OCI-LY7 (cell line): Measurements from ENCODE around the gene INTS1.

Experiments used
- EZH2phosphoT487 ChIP-seq: fragments of 200-600 bp; sonication (generic); IDR thresholded peaks from 2 replicates; pipeline ENCODE4 v1.6.1; 2018; ENCODE audit warnings: low read depth, borderline replicate concordance, mild to moderate bottlenecking, mixed run types, antibody characterized with exemption, low read length, moderate library complexity, mixed read lengths
- TF ChIP-seq, protein P1 (sequence below): fragments of 200-600 bp; sonication (generic); conservative IDR thresholded peaks from 2 replicates; pipeline ENCODE4 v1.5.1; 2014; ENCODE audit warnings: mild to moderate bottlenecking, antibody characterized with exemption, low read length, moderate library complexity, mixed read lengths

DNA sequence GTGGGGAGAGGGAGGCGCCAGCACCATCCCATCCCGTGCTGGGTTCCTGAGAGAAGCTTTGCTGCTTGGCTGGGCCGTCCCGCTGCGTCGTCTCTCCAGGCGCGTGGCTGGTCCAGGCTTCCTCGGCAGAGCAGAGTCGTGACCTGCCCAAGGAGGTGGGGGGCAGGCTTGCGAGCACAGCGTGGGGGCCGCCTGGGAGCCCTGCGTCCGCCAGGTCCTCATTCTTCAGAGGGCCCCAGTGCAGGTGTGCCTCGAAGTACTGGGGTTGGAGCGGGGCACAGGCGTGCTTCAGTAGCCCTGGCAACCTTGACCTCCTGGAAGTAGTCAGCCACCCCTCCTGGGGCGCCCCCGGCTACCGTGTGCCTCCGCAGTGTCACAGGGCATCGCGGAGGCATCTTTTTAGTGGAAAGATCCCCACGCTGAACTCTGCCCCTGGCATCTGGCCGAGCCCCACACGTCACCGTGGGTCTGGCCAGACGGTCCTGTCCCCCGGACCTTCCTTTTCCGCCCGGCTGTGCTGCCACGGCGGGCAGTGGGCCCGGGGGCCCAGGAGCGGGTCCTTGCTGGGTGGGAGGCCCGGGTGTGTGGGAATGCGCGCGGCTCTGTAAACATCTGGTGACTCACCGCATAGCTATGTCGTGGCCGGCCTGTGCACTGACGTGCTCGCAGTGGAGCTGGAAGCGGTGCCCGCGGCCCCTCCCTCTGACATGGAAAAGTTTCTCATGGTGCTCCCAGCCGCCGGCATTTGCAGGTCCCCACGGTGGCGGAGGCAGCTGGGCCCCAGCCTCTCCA, 32.8 kb upstream of the INTS1 start:
- TF ChIP-seq, protein P1, sequence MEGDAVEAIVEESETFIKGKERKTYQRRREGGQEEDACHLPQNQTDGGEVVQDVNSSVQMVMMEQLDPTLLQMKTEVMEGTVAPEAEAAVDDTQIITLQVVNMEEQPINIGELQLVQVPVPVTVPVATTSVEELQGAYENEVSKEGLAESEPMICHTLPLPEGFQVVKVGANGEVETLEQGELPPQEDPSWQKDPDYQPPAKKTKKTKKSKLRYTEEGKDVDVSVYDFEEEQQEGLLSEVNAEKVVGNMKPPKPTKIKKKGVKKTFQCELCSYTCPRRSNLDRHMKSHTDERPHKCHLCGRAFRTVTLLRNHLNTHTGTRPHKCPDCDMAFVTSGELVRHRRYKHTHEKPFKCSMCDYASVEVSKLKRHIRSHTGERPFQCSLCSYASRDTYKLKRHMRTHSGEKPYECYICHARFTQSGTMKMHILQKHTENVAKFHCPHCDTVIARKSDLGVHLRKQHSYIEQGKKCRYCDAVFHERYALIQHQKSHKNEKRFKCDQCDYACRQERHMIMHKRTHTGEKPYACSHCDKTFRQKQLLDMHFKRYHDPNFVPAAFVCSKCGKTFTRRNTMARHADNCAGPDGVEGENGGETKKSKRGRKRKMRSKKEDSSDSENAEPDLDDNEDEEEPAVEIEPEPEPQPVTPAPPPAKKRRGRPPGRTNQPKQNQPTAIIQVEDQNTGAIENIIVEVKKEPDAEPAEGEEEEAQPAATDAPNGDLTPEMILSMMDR: no peak
- no peak for TF ChIP-seq EZH2phosphoT487
